BJ (cell line): ENCODE results near the gene GUCD1. TPM values are rescaled to one million over a fixed set of nuclear protein-coding genes. Genes with fewer than 3 reads are reported as not detected.
A peak's percentile ranks its signal among the peaks of the same experiment; 100 is the strongest.
"Not testable (repeated sequence)": the region's sequence is repeated elsewhere in the genome, so short reads cannot be mapped to it uniquely, and the experiment has no call there.

Source experiments
- CTCF ChIA-PET: fragments of 350-600 bp; formaldehyde crosslinking; extraction: SDS; loops from one replicate; lab custom pipeline; 2021; ENCODE audit warnings: antibody characterized with exemption, inconsistent platforms; lab: Yijun Ruan, JAX
- POLR2A ChIA-PET: fragments of 300-600 bp; sonication (Branson Sonifier 250); formaldehyde crosslinking; extraction: SDS; loops from one replicate; lab custom pipeline; 2021; ENCODE audit warnings: antibody characterized with exemption; lab: Charles Lee
- DNase-seq: peaks from one replicate; pipeline ENCODE4 v3.0.0-alpha.2; 2011; ENCODE audit warnings: low read depth
- H3K27me3 ChIP-seq: 2 replicates; pipeline ENCODE4 v1.6.0; 2011; ENCODE audit warnings: low read length; ENCODE audit not compliant: control insufficient read depth, insufficient read depth
- H3K36me3 ChIP-seq: 2 replicates; pipeline ENCODE4 v1.5.1; 2011; ENCODE audit warnings: low read length; ENCODE audit not compliant: control insufficient read depth, insufficient read depth
- H3K4me3 ChIP-seq: 2 replicates; pipeline ENCODE4 v1.5.1; 2011; ENCODE audit warnings: low read depth, mild to moderate bottlenecking, control low read depth, low read length
- polyA plus RNA-seq: library from polyadenylated mRNA; depleted of rRNA; stranded (reverse); fragments of >200 nt; gene quantifications from 2 replicates; pipeline ENCODE4 v1.2.3, GENCODE V29; 2011
- TF ChIP-seq, protein P1 (sequence below): IDR thresholded peaks from 2 replicates; pipeline ENCODE4 v1.5.1; 2011; ENCODE audit warnings: low read depth, mild to moderate bottlenecking, control low read depth, inconsistent platforms, low read length, moderate library complexity; ENCODE audit not compliant: insufficient read depth

GUCD1 gene
- polyA plus RNA-seq, 1 experiment, result 131 TPM

GRCh38 chr22:24553597-24554312, 1.2 kb downstream of the GUCD1 start:
- peak overlapping the region; percentile 83 for H3K4me3 ChIP-seq
- no peaks in the 10 kb centered on the region for H3K27me3 ChIP-seq
- DNase-seq, result no peak
- ChIA-PET POLR2A (no interaction called here), CTCF (interaction anchor here (0.6 to 0.8 kb wide), 2 partner anchors 18 to 306 kb away, joined by 3 read pairs; no protein-coding TSS in a partner anchor)
- H3K36me3 ChIP-seq, result peaks cover 8% of the 10 kb centered on the region
- TF ChIP-seq, protein P1, sequence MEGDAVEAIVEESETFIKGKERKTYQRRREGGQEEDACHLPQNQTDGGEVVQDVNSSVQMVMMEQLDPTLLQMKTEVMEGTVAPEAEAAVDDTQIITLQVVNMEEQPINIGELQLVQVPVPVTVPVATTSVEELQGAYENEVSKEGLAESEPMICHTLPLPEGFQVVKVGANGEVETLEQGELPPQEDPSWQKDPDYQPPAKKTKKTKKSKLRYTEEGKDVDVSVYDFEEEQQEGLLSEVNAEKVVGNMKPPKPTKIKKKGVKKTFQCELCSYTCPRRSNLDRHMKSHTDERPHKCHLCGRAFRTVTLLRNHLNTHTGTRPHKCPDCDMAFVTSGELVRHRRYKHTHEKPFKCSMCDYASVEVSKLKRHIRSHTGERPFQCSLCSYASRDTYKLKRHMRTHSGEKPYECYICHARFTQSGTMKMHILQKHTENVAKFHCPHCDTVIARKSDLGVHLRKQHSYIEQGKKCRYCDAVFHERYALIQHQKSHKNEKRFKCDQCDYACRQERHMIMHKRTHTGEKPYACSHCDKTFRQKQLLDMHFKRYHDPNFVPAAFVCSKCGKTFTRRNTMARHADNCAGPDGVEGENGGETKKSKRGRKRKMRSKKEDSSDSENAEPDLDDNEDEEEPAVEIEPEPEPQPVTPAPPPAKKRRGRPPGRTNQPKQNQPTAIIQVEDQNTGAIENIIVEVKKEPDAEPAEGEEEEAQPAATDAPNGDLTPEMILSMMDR, result no peak

GRCh38 chr22:24552503-24553286, 2.2 kb downstream of the GUCD1 start:
- CTCF ChIA-PET, result interaction anchor here (0.6 kb wide), 1 partner anchor 305 kb away, joined by 3 read pairs; no protein-coding TSS in a partner anchor
- POLR2A ChIA-PET, H3K27me3 ChIP-seq, H3K4me3 ChIP-seq, DNase-seq: not testable (repeated sequence)
- peaks cover 14% of the 10 kb centered on the region for H3K36me3 ChIP-seq

- H3K4me3 ChIP-seq, result no peak overlapping the region
Measured at GRCh38 chr22:24550902-24551435, 4.0 kb downstream of the GUCD1 start.

DNA sequence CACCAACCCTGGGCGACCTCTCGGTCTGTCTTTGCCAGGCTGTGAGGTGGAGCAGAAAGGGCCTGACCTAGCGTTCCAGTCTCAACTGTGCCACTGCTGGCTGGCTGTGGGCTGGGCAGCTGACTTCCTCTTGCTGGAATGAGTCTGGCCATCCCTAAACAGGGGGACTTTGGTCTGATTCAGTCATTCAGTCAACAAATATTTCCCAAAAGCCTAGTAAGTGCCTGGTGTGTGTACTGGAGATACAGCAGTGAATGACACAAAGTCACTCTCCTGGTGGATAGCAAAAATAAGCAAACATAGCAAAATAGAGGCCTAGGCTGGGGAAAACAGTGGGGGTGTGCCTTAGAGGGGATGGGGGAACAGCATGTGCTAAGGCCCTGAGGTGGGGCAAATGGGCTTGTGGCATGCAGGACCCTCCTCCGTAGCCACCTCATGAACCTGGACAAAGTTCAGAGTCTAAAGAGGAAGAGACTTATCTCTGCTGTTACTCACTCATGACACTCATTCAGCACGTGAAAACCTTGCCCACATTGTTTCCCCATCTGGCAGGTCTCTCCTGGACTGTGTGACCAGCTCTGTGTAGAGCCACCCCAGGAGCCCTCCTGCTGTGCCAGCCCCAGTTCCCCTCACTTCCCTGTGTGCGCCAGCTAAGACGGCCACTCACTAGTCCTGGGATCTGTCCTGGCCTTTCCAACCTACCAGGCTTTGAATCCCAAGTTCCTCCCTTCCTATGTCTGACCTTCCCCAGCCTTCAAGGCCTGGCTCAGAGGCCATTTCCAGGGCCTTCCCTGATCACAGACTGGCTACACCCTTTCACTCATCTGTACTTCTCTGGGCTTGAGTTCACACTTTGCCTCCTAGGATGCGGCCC, 4.7 kb downstream of the GUCD1 start:
- H3K27me3 ChIP-seq, result no peaks in the 10 kb centered on the region
- DNase-seq, result no peak
- TF ChIP-seq, protein P1, result no peak
- CTCF ChIA-PET, result no interaction called here
- H3K4me3 ChIP-seq, result no peak overlapping the region
- peaks cover 27% of the 10 kb centered on the region for H3K36me3 ChIP-seq
- POLR2A ChIA-PET, result no interaction called here

More at GRCh38 chr22:24550902-24551435, 4.0 kb downstream of the GUCD1 start:
- POLR2A ChIA-PET, result no interaction called here
- H3K36me3 ChIP-seq, result peaks cover 27% of the 10 kb centered on the region
- TF ChIP-seq, protein P1, result no peak
- H3K27me3 ChIP-seq, result no peaks in the 10 kb centered on the region
- CTCF ChIA-PET, result no interaction called here
- DNase-seq, result no peak

GRCh38 chr22:24548812-24549211, 6.1 kb downstream of the GUCD1 start:
- ChIA-PET POLR2A (no interaction called here), CTCF (interaction anchor here (2.1 kb wide), 1 partner anchor 23 kb away, joined by 8 read pairs; no protein-coding TSS in a partner anchor)

More at GRCh38 chr22:24548812-24549211, 6.1 kb downstream of the GUCD1 start:
- no peak for DNase-seq
- Histone ChIP-seq H3K4me3 (no peak overlapping the region), H3K36me3 (peaks cover 35% of the 10 kb centered on the region), H3K27me3 (no peaks in the 10 kb centered on the region)
- TF ChIP-seq, protein P1, result no peak
